BJ (cell line): Measurements from ENCODE around the gene COL4A1. TPM values are rescaled to one million over a fixed set of nuclear protein-coding genes. Genes with fewer than 3 reads are reported as not detected.

Experiments used
- CTCF ChIA-PET: fragments of 350-600 bp; formaldehyde crosslinking; extraction: SDS; loops from one replicate; lab custom pipeline; 2021; ENCODE audit warnings: antibody characterized with exemption, inconsistent platforms; lab: Yijun Ruan, JAX
- POLR2A ChIA-PET: fragments of 300-600 bp; sonication (Branson Sonifier 250); formaldehyde crosslinking; extraction: SDS; loops from one replicate; lab custom pipeline; 2021; ENCODE audit warnings: antibody characterized with exemption; lab: Charles Lee
- DNase-seq: peaks from one replicate; pipeline ENCODE4 v3.0.0-alpha.2; 2011; ENCODE audit warnings: low read depth
- H3K27me3 ChIP-seq: 2 replicates; pipeline ENCODE4 v1.6.0; 2011; ENCODE audit warnings: low read length; ENCODE audit not compliant: control insufficient read depth, insufficient read depth
- H3K36me3 ChIP-seq: 2 replicates; pipeline ENCODE4 v1.5.1; 2011; ENCODE audit warnings: low read length; ENCODE audit not compliant: control insufficient read depth, insufficient read depth
- H3K4me3 ChIP-seq: 2 replicates; pipeline ENCODE4 v1.5.1; 2011; ENCODE audit warnings: low read depth, mild to moderate bottlenecking, control low read depth, low read length
- CTCF ChIP-seq: IDR thresholded peaks from 2 replicates; pipeline ENCODE4 v1.5.1; 2011; ENCODE audit warnings: low read depth, mild to moderate bottlenecking, control low read depth, inconsistent platforms, low read length, moderate library complexity; ENCODE audit not compliant: insufficient read depth
- polyA plus RNA-seq: library from polyadenylated mRNA; depleted of rRNA; stranded (reverse); fragments of >200 nt; gene quantifications from 2 replicates; pipeline ENCODE4 v1.2.3, GENCODE V29; 2011

Gene COL4A1
- polyA plus RNA-seq, 1 experiment, result 375 TPM

- no peak for TF ChIP-seq CTCF
- DNase-seq, result no peak
- H3K36me3 ChIP-seq, result peaks cover 20% of the 10 kb centered on the region
- CTCF ChIA-PET, result interaction anchor here (2.1 kb wide), 1 partner anchor 15 kb away, joined by 5 read pairs; no protein-coding TSS in a partner anchor
- no peaks in the 10 kb centered on the region for H3K27me3 ChIP-seq
- H3K4me3 ChIP-seq, result no peak overlapping the region
- POLR2A ChIA-PET, result no interaction called here
Observed at GRCh38 chr13:110206996-110207395, 100.0 kb downstream of the COL4A1 start.

- Histone ChIP-seq H3K4me3 (no peak overlapping the region), H3K36me3 (peaks cover 19% of the 10 kb centered on the region), H3K27me3 (no peaks in the 10 kb centered on the region)
- TF ChIP-seq CTCF, result no peak
- ChIA-PET CTCF (no interaction called here), POLR2A (no interaction called here)
- no peak for DNase-seq
Observed at GRCh38 chr13:110206185-110206584, 100.8 kb downstream of the COL4A1 start.

GRCh38 chr13:110201114-110201513 is 105.8 kb downstream of the COL4A1 start:
- Histone ChIP-seq H3K4me3 (no peak overlapping the region), H3K27me3 (no peaks in the 10 kb centered on the region), H3K36me3 (peaks cover 23% of the 10 kb centered on the region)
- DNase-seq, result no peak
- POLR2A ChIA-PET, result no interaction called here
- CTCF ChIA-PET, result no interaction called here
- TF ChIP-seq CTCF, result no peak

GRCh38 chr13:110200276-110200870 is 106.6 kb downstream of the COL4A1 start:
- peaks cover 22% of the 10 kb centered on the region for H3K36me3 ChIP-seq

More at GRCh38 chr13:110200276-110200870, 106.6 kb downstream of the COL4A1 start:
- Histone ChIP-seq H3K27me3 (no peaks in the 10 kb centered on the region), H3K4me3 (no peak overlapping the region)
- no peak for TF ChIP-seq CTCF
- ChIA-PET POLR2A (no interaction called here), CTCF (no interaction called here)
- no peak for DNase-seq
